ENCODE data around the gene TICRR.

TICRR gene

DNA sequence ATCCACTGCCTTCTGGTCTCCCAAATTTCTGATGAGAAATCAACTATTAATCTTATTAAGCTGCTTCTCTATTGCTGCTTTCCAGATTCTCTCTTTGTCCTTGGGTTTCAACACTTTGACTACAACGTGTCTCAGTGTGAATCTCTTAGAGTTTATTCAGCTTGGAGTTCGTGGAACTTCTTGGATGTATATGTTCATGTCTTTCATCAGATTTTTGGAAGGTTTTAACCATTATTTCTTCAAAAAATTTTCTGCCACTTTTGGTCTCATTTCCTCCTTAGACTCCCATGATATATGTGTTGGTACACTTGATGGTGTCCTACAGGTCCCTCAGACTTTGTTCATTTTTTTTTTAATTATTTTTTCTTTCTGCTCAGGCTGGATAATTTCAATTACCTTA, 36.0 kb downstream of the TICRR start:
- Histone ChIP-seq H3K9ac (ENCODE audit: low read depth, low read length) (no peak overlapping the region), H3K27ac (ENCODE audit: low read depth, low read length) (no peak overlapping the region), H3K36me3 (ENCODE audit: insufficient read depth, low read length) (peaks cover 98% of the 10 kb centered on the region), H3K4me3 (ENCODE audit: low read length) (no peak overlapping the region), H3K9me3 (ENCODE audit: insufficient read depth, low read depth, low read length) (peaks cover 15% of the 10 kb centered on the region; the same call in 1 of the 2 replicates), H3K27me3 (ENCODE audit: insufficient read depth, low read length) (no peaks in the 10 kb centered on the region), H3K4me1 (ENCODE audit: insufficient read depth, low read length) (no peaks in the 10 kb centered on the region)
- 87% methylated on average over 2 of the region's 2 CpGs for WGBS

DNA sequence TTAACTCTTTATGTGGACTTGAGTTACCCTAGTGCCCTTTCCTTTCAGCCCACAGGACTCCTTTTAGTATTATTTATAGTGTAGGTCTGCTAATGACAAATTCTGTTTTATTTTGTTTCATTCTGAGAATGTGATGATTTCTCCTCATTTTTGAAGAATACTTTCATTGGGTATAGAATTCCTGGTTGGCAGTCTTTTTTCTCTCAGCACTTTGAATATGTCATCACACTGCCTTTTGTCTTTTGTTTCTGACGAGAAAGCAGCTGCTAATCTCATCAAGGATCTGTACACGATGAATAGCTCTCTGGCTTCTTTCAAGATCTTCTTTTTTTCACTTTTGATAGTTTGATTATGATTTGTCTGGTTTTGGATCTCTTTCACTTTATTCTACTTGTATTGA, 37.8 kb downstream of the TICRR start:
- H3K4me3 ChIP-seq (ENCODE audit: low read length) = no peak overlapping the region
- no peaks in the 10 kb centered on the region for H3K4me1 ChIP-seq (ENCODE audit: insufficient read depth, low read length)
- H3K9ac ChIP-seq (ENCODE audit: low read depth, low read length) = no peak overlapping the region
- peaks cover 15% of the 10 kb centered on the region; the same call in 1 of the 2 replicates for H3K9me3 ChIP-seq (ENCODE audit: insufficient read depth, low read depth, low read length)
- WGBS = 93% methylated on average over 2 of the region's 2 CpGs
- peaks cover 96% of the 10 kb centered on the region for H3K36me3 ChIP-seq (ENCODE audit: insufficient read depth, low read length)
- H3K27ac ChIP-seq (ENCODE audit: low read depth, low read length) = no peak overlapping the region
- no peaks in the 10 kb centered on the region for H3K27me3 ChIP-seq (ENCODE audit: insufficient read depth, low read length)

DNA sequence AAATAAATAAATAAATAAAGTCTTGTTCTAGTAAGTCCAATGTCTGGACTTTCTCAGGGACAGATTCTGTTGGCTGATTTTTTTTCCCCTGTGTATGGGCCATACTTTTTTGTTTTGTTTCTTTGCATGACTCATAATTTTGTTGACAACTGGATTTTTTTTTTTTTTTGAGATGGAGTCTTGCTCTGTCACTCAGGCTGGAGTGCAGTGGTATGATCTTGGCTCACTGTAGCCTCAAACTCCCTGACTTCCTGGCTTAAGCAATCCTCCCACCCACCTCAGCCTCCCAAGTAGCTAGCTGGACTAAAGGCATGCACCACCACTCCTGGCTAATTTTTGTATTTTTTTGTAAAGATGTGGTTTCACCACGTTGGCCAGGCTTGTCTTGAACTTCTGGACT, 38.9 kb downstream of the TICRR start:
- 96% methylated on average over 1 of the region's 1 CpG for WGBS
- Histone ChIP-seq H3K27ac (ENCODE audit: low read depth, low read length) (no peak overlapping the region), H3K4me1 (ENCODE audit: insufficient read depth, low read length) (no peaks in the 10 kb centered on the region), H3K4me3 (ENCODE audit: low read length) (no peak overlapping the region), H3K27me3 (ENCODE audit: insufficient read depth, low read length) (no peaks in the 10 kb centered on the region), H3K9me3 (ENCODE audit: insufficient read depth, low read depth, low read length) (peaks cover 15% of the 10 kb centered on the region; the same call in 1 of the 2 replicates), H3K36me3 (ENCODE audit: insufficient read depth, low read length) (peaks cover 96% of the 10 kb centered on the region), H3K9ac (ENCODE audit: low read depth, low read length) (no peak overlapping the region)

DNA sequence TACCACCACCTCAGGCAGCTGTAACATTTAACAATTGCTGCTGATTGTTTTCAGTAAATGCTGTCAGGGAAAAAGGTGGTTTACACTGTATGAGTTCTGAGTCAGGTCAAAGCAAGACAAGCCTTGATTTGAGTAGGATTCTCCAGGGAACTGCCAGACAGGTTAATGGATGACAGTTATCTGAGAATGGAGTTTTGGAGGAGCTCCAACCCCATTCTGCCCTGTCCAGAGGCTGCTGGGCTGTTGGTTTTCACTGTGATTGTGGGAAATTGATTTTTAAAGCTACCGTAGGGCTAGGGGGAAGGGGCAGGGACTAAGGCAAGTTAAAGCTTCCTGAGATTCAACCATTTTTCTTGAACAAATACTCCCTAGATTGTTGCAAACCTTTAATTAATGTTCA, 39.9 kb downstream of the TICRR start:
- Histone ChIP-seq H3K4me3 (ENCODE audit: low read length) (no peak overlapping the region), H3K9me3 (ENCODE audit: insufficient read depth, low read depth, low read length) (peaks cover 15% of the 10 kb centered on the region; the same call in 1 of the 2 replicates), H3K36me3 (ENCODE audit: insufficient read depth, low read length) (peaks cover 96% of the 10 kb centered on the region), H3K9ac (ENCODE audit: low read depth, low read length) (no peak overlapping the region), H3K27ac (ENCODE audit: low read depth, low read length) (no peak overlapping the region), H3K27me3 (ENCODE audit: insufficient read depth, low read length) (no peaks in the 10 kb centered on the region), H3K4me1 (ENCODE audit: insufficient read depth, low read length) (no peaks in the 10 kb centered on the region)
- WGBS = 75% methylated on average over 1 of the region's 1 CpG

DNA sequence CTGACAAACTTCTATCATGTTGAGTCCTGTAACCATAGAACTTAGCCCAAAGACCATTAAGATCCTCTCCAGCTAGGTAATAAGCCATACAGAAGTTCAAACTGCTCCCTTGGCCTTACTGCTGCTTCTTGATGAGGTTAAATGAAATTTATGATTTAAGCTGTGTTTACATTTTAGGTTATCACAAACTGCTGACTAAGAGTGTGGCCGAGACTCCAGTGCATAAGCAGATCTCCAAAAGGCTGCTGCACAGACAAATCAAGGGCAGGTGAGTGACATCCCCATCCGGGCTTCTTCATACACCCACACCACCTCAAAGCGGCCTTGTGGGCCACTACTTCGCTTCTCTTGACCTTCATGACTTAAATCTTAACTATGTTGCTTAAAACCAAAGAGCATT, 41.0 kb downstream of the TICRR start:
- H3K4me1 ChIP-seq (ENCODE audit: insufficient read depth, low read length) = no peaks in the 10 kb centered on the region
- peaks cover 10% of the 10 kb centered on the region; the same call in 1 of the 2 replicates for H3K9me3 ChIP-seq (ENCODE audit: insufficient read depth, low read depth, low read length)
- no peak overlapping the region for H3K9ac ChIP-seq (ENCODE audit: low read depth, low read length)
- H3K27ac ChIP-seq (ENCODE audit: low read depth, low read length) = no peak overlapping the region
- peaks cover 94% of the 10 kb centered on the region for H3K36me3 ChIP-seq (ENCODE audit: insufficient read depth, low read length)
- H3K27me3 ChIP-seq (ENCODE audit: insufficient read depth, low read length) = no peaks in the 10 kb centered on the region
- no peak overlapping the region for H3K4me3 ChIP-seq (ENCODE audit: low read length)
- WGBS = 91% methylated on average over 4 of the region's 4 CpGs

DNA sequence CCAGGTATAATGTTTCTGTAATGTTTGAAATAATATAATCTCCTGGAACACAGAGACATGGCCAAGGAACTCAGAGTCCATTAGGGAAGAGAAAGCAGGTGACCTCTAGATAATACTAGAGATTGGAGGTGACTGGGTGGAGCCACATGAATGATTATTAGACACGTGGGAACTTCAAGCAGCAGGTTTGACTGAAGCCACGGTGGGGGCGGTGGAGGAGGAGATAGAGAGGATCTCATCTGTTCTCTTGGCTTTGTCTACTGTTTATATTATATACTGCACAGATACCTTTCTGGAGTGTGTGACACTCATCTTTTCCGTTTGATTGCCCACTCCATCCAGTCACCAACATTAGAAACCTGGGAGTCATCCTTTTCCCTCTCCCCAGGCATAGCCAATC, 46.3 kb downstream of the TICRR start:
- peaks cover 97% of the 10 kb centered on the region for H3K36me3 ChIP-seq (ENCODE audit: insufficient read depth, low read length)
- 95% methylated on average over 4 of the region's 4 CpGs for WGBS
- no peak overlapping the region for H3K4me3 ChIP-seq (ENCODE audit: low read length)

DNA sequence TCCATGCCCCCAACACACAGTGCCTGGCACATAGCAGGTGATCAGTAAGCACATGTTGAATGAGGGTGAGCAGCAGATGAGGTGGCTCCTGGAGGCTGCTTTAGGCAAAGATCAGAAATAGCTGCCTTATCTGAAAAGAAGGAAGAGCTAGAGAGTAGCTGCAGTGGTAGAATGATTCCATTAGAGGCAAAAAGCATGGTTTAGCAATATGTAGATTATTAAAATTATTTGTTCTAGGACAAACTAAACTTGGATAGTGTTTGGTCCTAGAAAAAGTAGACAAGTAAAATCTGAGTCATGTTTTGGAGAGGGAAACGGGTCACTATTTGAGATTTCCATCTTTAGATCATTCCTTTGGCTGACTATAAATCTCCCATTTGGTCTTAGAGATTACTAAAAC, 47.9 kb downstream of the TICRR start:
- H3K27me3 ChIP-seq (ENCODE audit: insufficient read depth, low read length) = no peaks in the 10 kb centered on the region
- H3K36me3 ChIP-seq (ENCODE audit: insufficient read depth, low read length) = peaks cover 99% of the 10 kb centered on the region
- no peak overlapping the region for H3K4me3 ChIP-seq (ENCODE audit: low read length)
- no peak overlapping the region for H3K9ac ChIP-seq (ENCODE audit: low read depth, low read length)
- 88% methylated on average over 1 of the region's 1 CpG for WGBS
- H3K4me1 ChIP-seq (ENCODE audit: insufficient read depth, low read length) = no peaks in the 10 kb centered on the region
- H3K9me3 ChIP-seq (ENCODE audit: insufficient read depth, low read depth, low read length) = no peaks in the 10 kb centered on the region
- no peak overlapping the region for H3K27ac ChIP-seq (ENCODE audit: low read depth, low read length)

More for the DNA sequence above, 46.3 kb downstream of the TICRR start:
- H3K9ac ChIP-seq (ENCODE audit: low read depth, low read length) = no peak overlapping the region
- no peak overlapping the region for H3K27ac ChIP-seq (ENCODE audit: low read depth, low read length)
- H3K4me1 ChIP-seq (ENCODE audit: insufficient read depth, low read length) = no peaks in the 10 kb centered on the region
- no peaks in the 10 kb centered on the region for H3K9me3 ChIP-seq (ENCODE audit: insufficient read depth, low read depth, low read length)
- H3K27me3 ChIP-seq (ENCODE audit: insufficient read depth, low read length) = no peaks in the 10 kb centered on the region

DNA sequence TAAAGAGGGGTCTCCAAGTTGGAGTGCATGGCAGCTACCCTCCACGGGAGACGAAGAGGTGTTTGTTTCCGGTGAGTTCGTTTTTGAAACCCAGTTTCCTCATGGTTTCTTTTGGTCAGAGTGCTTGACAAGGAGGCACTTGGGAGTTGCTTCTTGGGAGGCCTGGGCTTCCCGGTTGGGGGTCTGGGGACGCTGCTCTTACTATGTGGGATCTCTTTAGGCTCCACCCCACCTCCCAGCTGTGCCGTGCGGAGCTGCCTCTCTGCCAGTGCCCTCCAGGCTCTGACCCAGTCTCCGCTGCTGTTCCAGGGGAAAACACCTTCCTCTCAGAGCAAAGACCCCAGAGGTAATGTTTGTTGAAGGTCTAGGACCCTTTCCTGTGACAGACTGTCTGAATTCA, 50.4 kb downstream of the TICRR start:
- peaks cover 98% of the 10 kb centered on the region for H3K36me3 ChIP-seq (ENCODE audit: insufficient read depth, low read length)
- H3K9me3 ChIP-seq (ENCODE audit: insufficient read depth, low read depth, low read length) = no peaks in the 10 kb centered on the region
- no peak overlapping the region for H3K27ac ChIP-seq (ENCODE audit: low read depth, low read length)
- no peaks in the 10 kb centered on the region for H3K4me1 ChIP-seq (ENCODE audit: insufficient read depth, low read length)
- no peak overlapping the region for H3K9ac ChIP-seq (ENCODE audit: low read depth, low read length)
- WGBS = 95% methylated on average over 9 of the region's 9 CpGs
- no peaks in the 10 kb centered on the region for H3K27me3 ChIP-seq (ENCODE audit: insufficient read depth, low read length)
- no peak overlapping the region for H3K4me3 ChIP-seq (ENCODE audit: low read length)

DNA sequence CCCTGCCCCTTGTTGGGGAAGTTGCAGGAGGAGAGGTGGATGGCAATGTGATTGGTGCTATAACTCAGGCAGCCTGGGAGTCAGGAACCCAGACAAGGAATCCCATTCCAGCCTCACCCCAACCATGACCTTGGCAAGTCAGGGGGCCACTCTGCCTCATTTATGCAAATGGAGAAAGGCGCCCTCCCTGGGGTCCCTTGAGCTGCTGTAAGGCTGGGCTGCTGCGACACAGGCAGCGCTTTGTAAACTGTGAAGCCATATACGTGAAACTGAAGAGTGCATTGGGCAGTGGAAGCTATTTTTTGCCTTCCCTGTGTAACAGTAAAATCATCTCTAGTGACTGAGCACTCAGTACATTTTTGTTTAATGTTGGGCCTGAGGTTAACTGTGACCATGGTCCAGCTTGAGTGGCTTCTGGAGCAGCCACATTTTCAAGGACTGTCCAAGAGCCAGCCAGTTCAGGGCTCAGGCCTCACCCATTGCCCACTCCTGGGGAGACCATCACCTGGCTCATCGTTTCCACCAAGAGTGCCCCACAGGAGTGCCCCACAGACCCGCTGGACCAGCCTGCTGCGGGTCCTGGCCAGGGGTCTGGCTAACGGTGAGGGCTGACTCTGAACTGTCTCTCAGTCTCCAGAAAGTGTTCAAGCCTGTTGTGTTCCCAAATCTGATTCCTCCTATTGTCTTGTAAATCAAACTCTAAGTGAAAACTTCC, 52.1 kb downstream of the TICRR start:
- no peak overlapping the region for H3K27ac ChIP-seq (ENCODE audit: low read depth, low read length)
- H3K27me3 ChIP-seq (ENCODE audit: insufficient read depth, low read length) = no peaks in the 10 kb centered on the region
- 93% methylated on average over 8 of the region's 8 CpGs for WGBS

DNA sequence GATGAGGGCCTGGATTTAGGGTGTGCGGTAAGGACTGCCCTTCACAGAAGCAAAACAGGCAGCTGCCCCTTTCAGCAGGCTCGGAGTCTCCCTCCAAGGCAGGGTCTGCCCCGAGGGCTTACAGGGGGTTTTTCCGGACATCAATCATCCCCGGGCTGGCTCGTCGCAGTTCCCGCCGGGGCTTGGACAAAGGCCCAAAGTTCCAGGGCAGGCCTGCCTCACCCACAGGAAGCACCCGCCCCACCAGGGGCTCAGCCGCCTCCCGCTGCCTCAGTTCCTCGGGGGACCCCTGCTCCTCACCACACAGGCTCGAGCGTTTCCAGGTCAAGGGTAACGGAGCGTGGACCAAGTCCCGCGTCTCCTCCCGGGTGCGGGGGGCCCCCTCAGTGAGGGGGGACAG, 53.0 kb downstream of the TICRR start:
- H3K9me3 ChIP-seq (ENCODE audit: insufficient read depth, low read depth, low read length) = peaks cover 16% of the 10 kb centered on the region
- H3K27ac ChIP-seq (ENCODE audit: low read depth, low read length) = no peak overlapping the region
- 97% methylated on average over 21 of the region's 21 CpGs for WGBS
- H3K36me3 ChIP-seq (ENCODE audit: insufficient read depth, low read length) = peaks cover 97% of the 10 kb centered on the region
- no peaks in the 10 kb centered on the region for H3K4me1 ChIP-seq (ENCODE audit: insufficient read depth, low read length)
- H3K9ac ChIP-seq (ENCODE audit: low read depth, low read length) = no peak overlapping the region
- H3K27me3 ChIP-seq (ENCODE audit: insufficient read depth, low read length) = no peaks in the 10 kb centered on the region
- H3K4me3 ChIP-seq (ENCODE audit: low read length) = no peak overlapping the region

More for the DNA sequence above, 52.1 kb downstream of the TICRR start:
- Histone ChIP-seq H3K9me3 (ENCODE audit: insufficient read depth, low read depth, low read length) (peaks cover 8% of the 10 kb centered on the region; the same call in 1 of the 2 replicates), H3K36me3 (ENCODE audit: insufficient read depth, low read length) (peaks cover 98% of the 10 kb centered on the region), H3K9ac (ENCODE audit: low read depth, low read length) (no peak overlapping the region), H3K4me3 (ENCODE audit: low read length) (no peak overlapping the region), H3K4me1 (ENCODE audit: insufficient read depth, low read length) (no peaks in the 10 kb centered on the region)

DNA sequence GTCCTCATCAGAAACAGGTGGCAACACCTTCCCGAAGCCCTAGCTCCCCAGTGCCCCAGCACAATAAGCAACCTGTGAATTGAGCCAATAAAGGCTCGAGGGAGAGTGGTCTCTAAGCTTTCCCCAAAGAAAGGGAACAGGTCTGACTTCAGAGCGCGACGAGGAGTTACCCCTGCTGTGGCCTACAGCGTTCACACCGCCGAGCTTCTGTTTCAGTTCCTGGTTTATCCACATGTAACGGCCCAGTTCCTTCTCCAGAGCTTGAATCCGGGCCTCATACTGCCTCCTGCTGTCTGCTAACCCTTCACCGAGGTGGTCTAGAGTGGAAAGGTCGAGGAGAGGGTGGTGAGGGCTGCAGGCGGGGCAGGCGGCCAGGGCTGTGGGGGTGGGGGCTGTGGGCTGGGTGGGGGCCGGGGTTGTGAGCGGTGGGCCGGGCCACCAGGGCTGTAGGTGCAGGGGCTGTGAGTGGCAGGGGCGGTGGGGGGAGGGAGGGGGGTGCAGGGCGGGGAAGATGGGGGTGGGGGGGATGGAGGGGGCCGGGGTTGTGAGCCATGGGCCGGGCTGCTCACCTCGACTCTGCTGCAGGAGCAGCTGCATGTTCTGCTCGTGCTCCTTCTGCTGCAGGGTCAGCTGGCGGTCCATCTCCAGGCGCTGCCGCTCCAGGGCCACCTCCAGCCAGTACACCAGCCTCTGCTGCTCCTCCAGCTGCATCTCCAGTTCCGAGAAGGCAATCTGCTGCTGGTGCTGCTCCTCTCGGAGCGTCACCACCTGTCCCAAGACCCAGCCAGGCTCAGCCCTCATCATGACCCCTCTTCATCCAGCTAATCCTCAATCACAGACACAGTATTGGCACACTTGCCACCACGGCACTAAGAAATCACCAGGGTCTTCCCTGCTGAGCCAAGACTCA, 53.8 kb downstream of the TICRR start:
- Histone ChIP-seq H3K4me1 (ENCODE audit: insufficient read depth, low read length) (no peaks in the 10 kb centered on the region), H3K4me3 (ENCODE audit: low read length) (no peak overlapping the region), H3K27ac (ENCODE audit: low read depth, low read length) (no peak overlapping the region), H3K27me3 (ENCODE audit: insufficient read depth, low read length) (no peaks in the 10 kb centered on the region), H3K9me3 (ENCODE audit: insufficient read depth, low read depth, low read length) (peaks cover 22% of the 10 kb centered on the region), H3K36me3 (ENCODE audit: insufficient read depth, low read length) (peaks cover 97% of the 10 kb centered on the region), H3K9ac (ENCODE audit: low read depth, low read length) (no peak overlapping the region)
- 92% methylated on average over 24 of the region's 30 CpGs for WGBS

Measured in HUES64 (cell line).